Parathyroid adenoma (tissue), 2 donors: Measurements from ENCODE around the gene SPRY1.

Experiments
- H2AFZ ChIP-seq: fragments of 300-600 bp; sonication (generic); one replicate; pipeline ENCODE4 v1.7.0; 2017; ENCODE audit warnings: antibody characterized with exemption, mild to moderate bottlenecking
- H3K27ac ChIP-seq: fragments of 300-600 bp; sonication (generic); one replicate; pipeline ENCODE4 v1.7.0; 2017
- H3K27me3 ChIP-seq: fragments of 300-600 bp; sonication (generic); one replicate; pipeline ENCODE4 v1.7.0; 2017; ENCODE audit warnings: low read length; ENCODE audit not compliant: control insufficient read depth, insufficient read depth
- H3K36me3 ChIP-seq: fragments of 300-600 bp; sonication (generic); one replicate; pipeline ENCODE4 v1.7.0; 2017; ENCODE audit warnings: low read length; ENCODE audit not compliant: control insufficient read depth, insufficient read depth
- H3K4me1 ChIP-seq: fragments of 300-600 bp; sonication (generic); one replicate; pipeline ENCODE4 v1.7.0; 2017; ENCODE audit warnings: control low read depth
- H3K4me2 ChIP-seq: fragments of 300-600 bp; sonication (generic); one replicate; pipeline ENCODE4 v1.7.0; 2017; ENCODE audit warnings: low read length
- H3K4me3 ChIP-seq: fragments of 300-600 bp; sonication (generic); one replicate; pipeline ENCODE4 v1.7.0; 2017; ENCODE audit warnings: low read depth, low read length
- H3K79me2 ChIP-seq: fragments of 300-600 bp; sonication (generic); one replicate; pipeline ENCODE4 v1.7.0; 2017; ENCODE audit warnings: control low read depth
- H3K9ac ChIP-seq: fragments of 300-600 bp; sonication (generic); one replicate; pipeline ENCODE4 v1.7.0; 2017; ENCODE audit warnings: mild to moderate bottlenecking
- H3K9me3 ChIP-seq: fragments of 300-600 bp; sonication (generic); one replicate; pipeline ENCODE4 v1.7.0; 2017; ENCODE audit warnings: low read length; ENCODE audit not compliant: control insufficient read depth
- TF ChIP-seq, protein P1 (sequence below): fragments of 300-600 bp; sonication (generic); IDR thresholded peaks from one replicate; pipeline ENCODE4 v1.7.0; 2017; ENCODE audit warnings: antibody characterized with exemption, mild to moderate bottlenecking
- donor health status: primary hyperparathyroidism.

SPRY1 gene

DNA sequence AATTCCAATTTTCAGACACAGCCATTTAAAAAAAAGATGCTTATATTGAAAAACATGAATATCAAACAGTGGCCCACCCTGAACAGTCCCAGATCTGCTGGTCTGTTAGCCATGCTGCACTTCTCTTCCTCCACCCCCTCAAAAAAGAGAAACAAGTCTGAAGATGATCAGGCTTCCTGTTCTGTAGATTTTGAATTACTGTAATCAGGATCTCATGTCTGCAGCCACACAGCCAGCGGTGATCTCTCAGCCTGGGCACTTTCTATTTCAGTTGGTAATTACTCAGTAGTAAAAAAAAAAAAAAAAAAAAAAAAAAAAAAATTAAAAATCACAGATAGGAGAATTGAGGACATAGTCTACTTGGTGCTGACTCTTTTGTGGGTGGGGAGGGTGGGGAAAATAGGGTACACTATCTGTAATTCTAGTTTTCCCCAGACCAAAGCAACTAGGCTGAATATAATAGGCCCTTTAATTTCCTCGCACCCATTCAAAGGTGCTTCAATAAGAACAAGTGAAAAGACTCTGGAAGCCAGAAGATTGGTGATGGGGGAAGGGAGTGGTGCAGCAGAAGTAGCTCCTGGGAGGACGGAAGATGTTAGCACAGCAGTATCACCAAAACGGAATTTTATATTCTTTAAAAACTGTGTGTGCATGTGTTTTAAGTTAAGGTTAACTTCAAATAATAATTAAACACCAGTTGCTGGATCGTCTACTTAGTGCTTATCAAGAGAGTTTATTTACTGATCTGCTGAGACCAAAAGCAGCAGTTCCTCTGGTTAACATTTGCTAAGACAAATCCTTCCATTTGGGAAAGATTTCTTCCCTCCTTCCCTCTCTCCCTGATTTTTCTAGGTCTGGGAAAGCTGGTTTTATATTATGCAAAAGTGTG is 47.0 kb downstream of the SPRY1 start:
- no peaks in the 10 kb centered on the region for H3K27me3 ChIP-seq
- TF ChIP-seq, protein P1, sequence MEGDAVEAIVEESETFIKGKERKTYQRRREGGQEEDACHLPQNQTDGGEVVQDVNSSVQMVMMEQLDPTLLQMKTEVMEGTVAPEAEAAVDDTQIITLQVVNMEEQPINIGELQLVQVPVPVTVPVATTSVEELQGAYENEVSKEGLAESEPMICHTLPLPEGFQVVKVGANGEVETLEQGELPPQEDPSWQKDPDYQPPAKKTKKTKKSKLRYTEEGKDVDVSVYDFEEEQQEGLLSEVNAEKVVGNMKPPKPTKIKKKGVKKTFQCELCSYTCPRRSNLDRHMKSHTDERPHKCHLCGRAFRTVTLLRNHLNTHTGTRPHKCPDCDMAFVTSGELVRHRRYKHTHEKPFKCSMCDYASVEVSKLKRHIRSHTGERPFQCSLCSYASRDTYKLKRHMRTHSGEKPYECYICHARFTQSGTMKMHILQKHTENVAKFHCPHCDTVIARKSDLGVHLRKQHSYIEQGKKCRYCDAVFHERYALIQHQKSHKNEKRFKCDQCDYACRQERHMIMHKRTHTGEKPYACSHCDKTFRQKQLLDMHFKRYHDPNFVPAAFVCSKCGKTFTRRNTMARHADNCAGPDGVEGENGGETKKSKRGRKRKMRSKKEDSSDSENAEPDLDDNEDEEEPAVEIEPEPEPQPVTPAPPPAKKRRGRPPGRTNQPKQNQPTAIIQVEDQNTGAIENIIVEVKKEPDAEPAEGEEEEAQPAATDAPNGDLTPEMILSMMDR, result no peak
- no peaks in the 10 kb centered on the region for H3K79me2 ChIP-seq
- H3K4me3 ChIP-seq, result no peak overlapping the region
- H3K4me2 ChIP-seq, result peak overlapping the region; percentile 9
- peak overlapping the region; percentile 15 for H2AFZ ChIP-seq
- H3K9ac ChIP-seq, result no peak overlapping the region
- peak overlapping the region; percentile 42 for H3K27ac ChIP-seq
- H3K36me3 ChIP-seq, result no peaks in the 10 kb centered on the region
- H3K9me3 ChIP-seq, result no peaks in the 10 kb centered on the region
- no peaks in the 10 kb centered on the region for H3K4me1 ChIP-seq

DNA sequence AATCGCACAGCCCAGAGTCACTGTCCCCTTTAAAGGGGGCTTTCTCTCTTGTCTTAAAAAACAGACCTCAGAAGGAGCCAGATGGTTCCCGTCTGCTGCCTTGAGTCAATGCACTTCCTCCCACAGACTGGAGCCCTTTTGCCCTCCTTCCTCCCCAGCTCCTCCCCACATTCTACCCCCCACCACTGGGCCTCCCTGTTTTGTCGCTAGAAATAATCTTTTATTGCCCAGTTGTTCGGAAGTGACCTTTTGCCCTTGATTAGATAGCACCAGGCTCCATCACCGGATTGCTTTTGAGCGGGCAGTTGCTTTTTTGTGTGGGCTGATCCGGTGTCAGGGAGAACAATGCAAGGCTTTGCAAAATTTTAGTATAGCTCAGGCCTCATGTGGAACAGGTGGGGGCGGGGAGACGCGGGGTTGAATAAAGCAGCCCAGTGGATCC is 47.7 kb downstream of the SPRY1 start:
- H3K9ac ChIP-seq, result no peak overlapping the region
- TF ChIP-seq, protein P1, result no peak
- peak overlapping the region; percentile 15 for H2AFZ ChIP-seq
- no peaks in the 10 kb centered on the region for H3K27me3 ChIP-seq
- H3K27ac ChIP-seq, result peak overlapping the region; percentile 42
- no peaks in the 10 kb centered on the region for H3K79me2 ChIP-seq
- H3K4me2 ChIP-seq, result peak overlapping the region; percentile 9
- no peaks in the 10 kb centered on the region for H3K4me1 ChIP-seq
- no peaks in the 10 kb centered on the region for H3K9me3 ChIP-seq
- no peaks in the 10 kb centered on the region for H3K36me3 ChIP-seq
- no peak overlapping the region for H3K4me3 ChIP-seq

- Histone ChIP-seq H3K79me2 (no peaks in the 10 kb centered on the region), H3K36me3 (no peaks in the 10 kb centered on the region), H3K9ac (no peak overlapping the region), H2AFZ (no peak overlapping the region), H3K4me2 (no peak overlapping the region), H3K27me3 (no peaks in the 10 kb centered on the region), H3K9me3 (no peaks in the 10 kb centered on the region), H3K4me3 (no peak overlapping the region), H3K4me1 (no peaks in the 10 kb centered on the region), H3K27ac (no peak overlapping the region)
- TF ChIP-seq, protein P1, result no peak
Measured at GRCh38 chr4:123446865-123447474, 50.4 kb downstream of the SPRY1 start.

DNA sequence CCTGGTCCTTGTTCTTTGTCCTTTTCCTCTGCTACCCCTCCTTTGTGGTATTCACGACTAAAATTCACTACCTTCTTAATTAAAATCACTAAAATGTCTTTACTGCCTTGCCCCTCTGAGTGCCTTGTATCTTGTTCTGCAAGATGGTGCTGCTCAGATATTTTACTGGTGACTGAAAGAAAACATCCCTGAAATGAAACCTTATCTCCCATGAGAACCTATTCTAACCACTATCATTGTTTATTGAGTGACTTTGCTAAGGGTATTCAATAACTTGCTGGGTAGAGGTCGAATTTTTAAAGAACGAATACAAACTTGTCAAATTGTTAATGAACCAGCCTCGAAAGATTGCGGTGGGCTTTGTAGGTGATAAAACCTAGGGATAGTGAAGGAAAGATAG is 52.8 kb downstream of the SPRY1 start:
- H3K9me3 ChIP-seq, result no peaks in the 10 kb centered on the region
- no peak overlapping the region for H3K27ac ChIP-seq
- no peaks in the 10 kb centered on the region for H3K36me3 ChIP-seq
- peaks cover 3% of the 10 kb centered on the region for H3K4me1 ChIP-seq
- no peak overlapping the region for H3K4me3 ChIP-seq
- no peaks in the 10 kb centered on the region for H3K79me2 ChIP-seq
- H3K9ac ChIP-seq, result no peak overlapping the region
- no peaks in the 10 kb centered on the region for H3K27me3 ChIP-seq
- H2AFZ ChIP-seq, result no peak overlapping the region
- TF ChIP-seq, protein P1, result no peak
- H3K4me2 ChIP-seq, result no peak overlapping the region
